Colon (tissue), 2 donors: ENCODE data around the gene PLXNC1.

Experiments used
- FAIRE-seq: peaks from 2 replicates; lab custom pipeline; 2012; peaks lifted over from hg19 to GRCh38; lab: Jason Lieb, UNC
- donor health status: control.
- donor health status: control.

Gene PLXNC1

DNA sequence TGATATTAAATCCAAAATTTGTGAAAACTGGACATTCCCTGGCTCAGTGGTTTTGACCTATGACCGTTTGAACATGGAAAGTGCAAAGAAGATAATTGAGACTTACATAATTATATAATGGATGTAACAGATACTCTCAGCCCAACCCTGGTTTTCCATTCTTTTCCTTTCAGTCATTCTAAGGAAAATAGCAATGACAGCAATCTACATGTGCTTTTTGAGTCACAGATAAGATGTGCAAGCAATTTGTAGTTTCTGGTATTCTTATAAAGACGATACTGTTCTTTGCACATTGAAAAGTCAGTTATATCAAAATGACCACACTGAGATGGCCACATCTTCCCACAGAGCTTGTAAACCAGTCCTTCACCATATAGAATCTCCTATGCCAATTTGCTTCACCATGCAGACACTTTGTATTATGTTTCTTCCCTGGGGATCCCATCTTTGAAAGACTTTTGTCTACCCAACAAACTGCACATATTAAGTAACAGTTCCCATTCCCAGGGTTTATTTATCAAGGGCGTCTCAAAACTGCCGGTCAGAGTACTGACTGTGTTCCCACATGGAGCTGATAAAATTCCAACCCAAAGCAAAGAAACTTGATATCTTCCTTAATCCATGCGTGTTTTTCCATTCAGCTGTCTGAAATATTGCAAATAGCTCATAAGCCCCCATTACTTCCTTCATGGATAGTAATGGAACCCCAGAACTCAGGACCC, 34.8 kb downstream of the PLXNC1 start:
- FAIRE-seq: no peak

DNA sequence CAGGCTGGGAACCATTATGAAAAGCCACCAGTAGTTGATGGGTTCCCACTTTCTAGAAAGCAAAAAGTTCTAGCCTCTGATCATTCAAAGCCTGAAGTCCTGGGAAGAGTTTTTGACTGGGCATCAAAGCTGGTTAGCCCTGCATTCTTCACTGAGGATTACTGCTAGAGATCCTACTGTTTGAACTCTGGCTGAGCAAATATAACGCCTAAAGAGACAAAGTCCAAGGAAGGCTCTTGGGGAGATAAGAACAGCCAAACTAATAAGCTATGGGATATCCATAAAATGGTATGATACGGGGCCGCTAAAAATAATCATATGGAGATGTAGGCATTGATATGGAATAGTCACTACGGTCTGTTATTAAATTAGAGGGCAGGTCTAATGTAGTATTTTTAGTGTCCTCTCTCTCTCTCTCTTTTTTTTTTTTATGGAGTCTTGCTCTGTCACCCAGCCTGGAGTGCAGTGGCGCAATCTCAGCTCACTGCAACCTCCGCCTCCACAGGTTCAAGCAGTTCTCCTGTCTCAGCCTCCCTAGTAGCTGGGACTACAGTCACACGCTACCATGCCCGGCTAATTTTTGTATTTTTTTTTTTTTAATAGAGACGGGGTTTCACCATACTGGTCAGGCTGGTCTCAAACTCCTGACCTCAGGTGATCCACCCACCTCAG, 35.5 kb downstream of the PLXNC1 start:
- FAIRE-seq: no peak

DNA sequence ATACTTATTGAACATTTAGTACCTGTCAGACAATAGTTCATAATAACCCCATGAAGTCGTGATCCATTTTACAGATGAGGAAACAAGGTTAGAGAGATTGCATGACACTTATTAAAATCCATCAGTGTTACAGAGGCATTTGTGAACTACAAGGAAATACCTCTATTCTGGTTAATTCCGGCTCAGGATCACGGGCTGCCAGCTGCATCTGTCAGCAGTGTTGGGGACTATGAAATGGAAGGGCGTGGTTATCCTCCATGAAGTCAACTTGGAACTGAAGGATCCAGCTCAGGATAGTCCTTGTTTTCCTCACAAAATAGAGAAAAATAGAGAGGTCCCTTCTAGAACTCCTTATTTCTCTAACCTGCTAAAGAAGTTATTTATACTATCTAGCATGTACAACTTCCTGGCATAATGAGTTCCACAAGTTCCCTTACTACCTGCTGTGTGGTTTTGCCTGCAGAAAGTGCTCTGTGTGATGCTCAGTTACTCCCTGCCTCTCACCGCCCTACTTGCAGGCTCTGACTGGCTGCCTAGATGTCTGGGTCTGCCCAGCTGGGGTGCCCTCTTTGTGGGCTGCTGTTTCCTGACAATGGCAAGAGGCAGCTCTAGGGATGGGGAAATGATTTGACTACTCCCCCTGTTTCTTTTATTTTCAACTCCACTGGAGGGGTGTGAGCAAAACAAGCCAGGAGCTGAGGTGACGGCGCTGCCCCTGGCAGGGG, 36.8 kb downstream of the PLXNC1 start:
- no peak for FAIRE-seq

GRCh38 chr12:94185801-94186200, 37.4 kb downstream of the PLXNC1 start:
- FAIRE-seq: no peak

- no peak for FAIRE-seq
These were observed 38.2 kb downstream of the PLXNC1 start for GRCh38 chr12:94186278-94187241.

- FAIRE-seq: no peak
These were observed 39.0 kb downstream of the PLXNC1 start for GRCh38 chr12:94187361-94187760.

DNA sequence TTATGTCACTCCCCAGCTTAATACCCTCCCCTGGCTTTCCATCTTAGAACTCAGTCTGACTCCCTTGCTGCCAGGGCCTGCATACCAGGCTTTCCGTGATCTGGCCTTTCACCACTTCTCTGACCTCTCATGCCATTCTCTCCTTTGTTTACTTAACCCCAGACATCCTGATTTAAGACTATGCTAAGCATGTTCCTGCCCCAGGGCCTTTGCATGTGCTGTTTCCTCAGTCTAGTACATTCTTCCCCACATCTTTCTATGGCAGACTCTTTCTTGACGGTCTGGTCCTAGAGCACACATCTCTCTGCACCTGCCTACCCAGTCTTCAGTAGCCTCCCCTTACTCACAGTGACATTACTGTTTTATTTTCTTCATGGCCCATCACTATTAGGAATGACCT, 42.2 kb downstream of the PLXNC1 start:
- FAIRE-seq: no peak

DNA sequence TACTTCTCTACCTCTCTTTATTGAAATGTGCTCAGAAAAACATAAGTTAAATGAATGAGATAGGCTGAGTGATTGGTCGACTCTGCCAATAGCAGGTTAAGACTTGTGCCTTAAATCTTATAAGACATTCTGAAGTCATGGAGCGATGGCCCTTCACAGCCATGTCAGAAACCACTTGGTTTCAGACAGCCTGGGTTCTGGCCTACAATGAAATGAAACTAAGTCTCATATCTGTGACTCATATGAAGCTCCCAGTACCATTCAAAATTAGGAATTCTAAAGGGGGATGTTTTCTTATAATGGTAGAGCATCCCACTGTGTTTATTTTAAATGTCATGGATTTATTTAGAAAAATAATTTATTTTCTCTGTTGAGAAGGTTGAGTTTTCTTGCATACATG, 42.6 kb downstream of the PLXNC1 start:
- no peak for FAIRE-seq

DNA sequence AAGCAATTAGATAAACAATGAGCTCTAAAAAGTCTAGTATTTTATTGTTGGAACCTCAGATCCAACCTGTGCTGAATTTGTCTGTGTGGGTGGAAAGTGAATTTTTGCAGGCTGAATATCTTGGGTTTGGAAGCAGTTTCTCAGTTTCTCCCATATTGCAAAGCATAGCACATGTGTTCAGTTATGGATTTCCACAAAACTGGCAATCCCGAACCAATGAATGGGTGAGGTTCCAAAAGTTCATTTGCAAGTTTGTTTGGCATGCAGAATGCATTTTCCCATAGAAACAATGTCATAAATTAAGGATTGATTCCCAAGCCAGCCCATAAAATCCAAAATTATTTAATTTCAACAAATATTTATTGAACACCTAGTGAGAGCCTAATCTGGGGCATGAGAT, 43.4 kb downstream of the PLXNC1 start:
- FAIRE-seq: no peak

- no peak for FAIRE-seq
These were observed 44.1 kb downstream of the PLXNC1 start for GRCh38 chr12:94192506-94192905.

- no peak for FAIRE-seq
These were observed 44.8 kb downstream of the PLXNC1 start for GRCh38 chr12:94193168-94193567.

DNA sequence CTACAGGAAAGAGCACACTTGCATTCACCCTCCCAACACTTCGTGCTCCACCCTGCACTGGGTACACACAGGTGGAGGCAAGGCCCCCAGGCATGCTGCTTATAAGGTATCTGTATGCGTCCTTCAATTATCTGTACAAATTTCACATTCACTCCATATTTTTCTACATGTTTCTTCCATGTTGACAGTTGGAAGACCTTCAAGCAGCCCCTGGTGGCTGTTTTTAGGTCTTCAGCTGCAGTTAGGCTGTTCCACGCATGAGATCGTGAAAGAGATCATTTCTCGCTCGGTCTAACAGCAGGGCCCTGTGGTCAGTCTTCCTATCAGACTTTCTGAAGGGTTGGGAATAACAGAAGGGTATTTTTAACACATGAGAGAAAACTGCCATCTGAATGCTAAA, 47.1 kb downstream of the PLXNC1 start:
- no peak for FAIRE-seq

DNA sequence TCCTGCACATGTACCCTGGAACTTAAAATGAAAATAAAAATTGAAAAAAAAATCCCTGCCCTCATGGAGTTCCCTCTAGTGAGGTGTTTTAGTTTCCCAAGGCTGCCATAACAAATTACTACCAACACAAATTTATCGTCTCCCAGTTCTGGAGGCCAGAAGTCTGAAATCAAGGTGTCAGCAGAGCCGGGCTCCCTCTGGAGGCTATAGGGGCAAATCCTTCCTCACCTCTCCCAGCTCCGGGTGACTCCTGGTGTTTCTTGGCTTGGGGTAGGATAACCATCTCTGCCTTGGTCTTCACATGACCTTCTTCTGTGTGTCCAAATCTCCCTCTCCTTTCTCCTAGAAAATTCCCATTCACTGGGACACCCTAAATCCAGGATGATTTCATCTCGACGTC, 50.1 kb downstream of the PLXNC1 start:
- no peak for FAIRE-seq

- no peak for FAIRE-seq
These were observed 50.5 kb downstream of the PLXNC1 start for GRCh38 chr12:94198872-94199271.

- FAIRE-seq: no peak
These were observed 51.7 kb downstream of the PLXNC1 start for GRCh38 chr12:94200069-94200468.

DNA sequence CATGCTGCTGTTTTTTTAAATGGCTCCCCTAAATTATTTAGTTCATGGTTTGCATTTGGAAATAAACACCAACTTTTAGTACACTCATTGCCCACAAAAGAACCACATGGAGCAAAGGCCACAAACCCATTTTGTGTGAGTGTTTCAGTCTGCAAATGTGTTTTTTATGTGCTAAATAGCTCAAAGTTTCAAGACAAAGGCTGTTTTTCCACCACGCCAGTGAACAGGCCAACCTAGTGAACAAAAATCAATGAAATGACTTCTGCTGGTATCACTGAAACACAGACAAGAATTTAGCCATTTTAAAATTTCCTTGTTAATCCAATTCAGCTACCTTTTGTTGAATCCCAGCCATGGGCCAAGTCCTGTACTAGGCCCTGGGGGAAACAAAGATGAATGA, 52.3 kb downstream of the PLXNC1 start:
- FAIRE-seq: no peak

- FAIRE-seq: no peak
These were observed 54.1 kb downstream of the PLXNC1 start for GRCh38 chr12:94202245-94203180.

GRCh38 chr12:94203181-94203546, 54.8 kb downstream of the PLXNC1 start:
- FAIRE-seq: no peak

DNA sequence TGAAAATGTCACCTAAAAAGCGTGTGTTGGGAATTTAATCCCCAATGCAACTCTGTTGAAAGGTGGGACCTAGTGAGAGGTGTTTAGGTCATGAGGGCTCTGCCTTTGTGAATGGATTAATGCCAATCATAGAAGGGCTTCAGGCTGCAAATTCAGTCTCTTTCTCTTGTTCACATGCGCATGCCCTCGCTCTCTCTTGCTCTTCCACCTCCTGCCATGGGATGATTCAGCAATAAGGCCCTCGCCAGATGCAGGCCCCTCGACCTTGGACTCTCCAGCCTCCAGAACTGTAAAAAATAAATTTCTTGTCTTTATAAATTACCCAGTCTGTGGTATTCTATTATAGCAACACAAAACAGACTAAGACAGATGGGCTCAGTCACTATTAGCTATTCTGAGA, 55.4 kb downstream of the PLXNC1 start:
- no peak for FAIRE-seq

DNA sequence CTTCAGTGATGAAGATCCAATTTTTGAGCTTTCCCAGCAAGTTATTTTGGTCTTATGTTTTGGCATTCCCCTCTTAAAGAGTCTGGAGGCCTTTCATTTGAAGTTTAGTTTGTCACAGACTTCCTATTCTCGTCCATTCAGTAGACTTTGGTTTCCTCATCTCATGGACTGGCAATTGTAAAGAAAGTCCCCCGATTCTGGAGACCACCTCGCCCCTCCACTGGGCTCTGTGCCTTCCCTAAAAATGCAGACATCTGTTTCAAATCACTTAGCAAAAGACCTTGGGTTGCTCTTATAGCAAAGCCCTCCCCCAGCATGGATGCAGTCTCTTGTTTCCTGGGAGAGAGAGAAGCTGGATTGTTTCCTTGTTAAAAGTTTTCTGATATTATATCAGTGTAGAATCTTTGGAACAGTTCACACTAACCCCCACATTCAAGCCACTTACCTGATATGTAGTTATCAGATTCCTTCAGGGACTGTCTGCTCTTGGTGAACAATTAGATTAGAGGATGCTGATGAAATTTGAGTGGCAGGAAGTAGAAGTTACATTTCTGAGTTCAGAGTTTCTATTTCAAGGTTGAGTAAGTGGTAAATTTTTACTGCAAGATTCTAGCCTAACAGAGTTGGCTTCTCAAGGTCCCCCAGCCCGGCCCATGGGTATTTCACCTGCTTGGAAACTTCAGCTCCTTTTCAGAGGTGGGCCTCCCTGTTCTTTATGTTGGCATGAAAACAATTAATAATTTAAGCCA, 56.3 kb downstream of the PLXNC1 start:
- FAIRE-seq: no peak
